PFSK-1 (cell line): ENCODE measurements around the gene SELENOK.

Experiments used
- FOXP2 ChIP-seq: optimal IDR thresholded peaks from 2 replicates; pipeline ENCODE3; 2011; ENCODE audit warnings: borderline replicate concordance, control low read depth, inconsistent platforms; ENCODE audit not compliant: insufficient read depth; ENCODE audit errors: extremely low read length, extremely low read depth
- POLR2AphosphoS5 ChIP-seq: IDR thresholded peaks from 2 replicates; pipeline ENCODE4 v1.6.1; 2012; ENCODE audit warnings: low read depth, mild to moderate bottlenecking, control low read depth, low read length, moderate library complexity
- REST ChIP-seq, 2 experiments: IDR thresholded peaks; 2 replicates each; pipeline versions ENCODE4 v1.6.1 to v1.8.0; 2011 to 2012; ENCODE audit warnings: low read depth in 2 of 2, low read length in 2 of 2, control low read depth in 1 of 2, inconsistent platforms in 1 of 2, mild to moderate bottlenecking in 1 of 2, moderate library complexity in 1 of 2; ENCODE audit not compliant: insufficient read depth in 1 of 2
- SIN3A ChIP-seq: IDR thresholded peaks from 2 replicates; pipeline ENCODE4 v1.6.1; 2012; ENCODE audit warnings: mild to moderate bottlenecking, low read length, moderate library complexity, borderline replicate concordance; ENCODE audit not compliant: insufficient read depth
- TAF1 ChIP-seq: IDR thresholded peaks from 2 replicates; pipeline ENCODE4 v1.6.1; 2012; ENCODE audit warnings: low read length, control low read depth, borderline replicate concordance; ENCODE audit not compliant: insufficient read depth

Gene SELENOK

GRCh38 chr3:53919741-53920140 is 28.1 kb upstream of the SELENOK start:
- TF ChIP-seq POLR2AphosphoS5 (no peak), TAF1 (no peak), REST (IDR thresholded peaks at IDR 0.05; ENCODE audit: insufficient read depth in 1 of 2, low read depth in 2 of 2, low read length in 2 of 2) (no peak), SIN3A (no peak), FOXP2 (no peak)

- no peak for TF ChIP-seq SIN3A
- TF ChIP-seq POLR2AphosphoS5: no peak
Observed at GRCh38 chr3:53913401-53913800, 21.7 kb upstream of the SELENOK start.

DNA sequence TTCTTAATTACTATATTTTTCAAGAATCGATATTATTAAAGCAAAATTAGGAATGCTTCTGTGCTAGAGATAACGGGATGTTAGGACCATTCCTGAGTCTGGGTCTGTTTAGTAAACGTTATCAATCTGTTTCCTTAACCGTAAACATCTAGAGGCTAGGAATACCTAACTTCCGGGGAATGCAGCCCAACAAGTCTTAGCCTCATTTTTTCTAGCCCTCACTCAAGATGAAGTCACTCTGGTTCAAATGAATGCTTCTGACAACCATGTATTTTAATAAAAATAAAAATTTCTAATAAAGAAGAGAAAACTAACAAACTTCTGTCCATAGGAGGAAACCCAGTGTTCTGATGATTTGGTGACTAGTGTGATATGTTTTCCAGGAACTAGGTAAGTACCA is 11.1 kb upstream of the SELENOK start:
- TF ChIP-seq TAF1 (no peak), SIN3A (no peak), POLR2AphosphoS5 (no peak), FOXP2 (no peak), REST (IDR thresholded peaks at IDR 0.05; ENCODE audit: insufficient read depth in 1 of 2, low read depth in 2 of 2, low read length in 2 of 2) (no peak)

- TF ChIP-seq SIN3A: no peak
- TF ChIP-seq REST (IDR thresholded peaks at IDR 0.05; ENCODE audit: insufficient read depth in 1 of 2, low read depth in 2 of 2, low read length in 2 of 2): no peak
- TF ChIP-seq POLR2AphosphoS5: no peak
- TF ChIP-seq TAF1: no peak
- TF ChIP-seq FOXP2: no peak
Observed at GRCh38 chr3:53902067-53902466, 10.4 kb upstream of the SELENOK start.

DNA sequence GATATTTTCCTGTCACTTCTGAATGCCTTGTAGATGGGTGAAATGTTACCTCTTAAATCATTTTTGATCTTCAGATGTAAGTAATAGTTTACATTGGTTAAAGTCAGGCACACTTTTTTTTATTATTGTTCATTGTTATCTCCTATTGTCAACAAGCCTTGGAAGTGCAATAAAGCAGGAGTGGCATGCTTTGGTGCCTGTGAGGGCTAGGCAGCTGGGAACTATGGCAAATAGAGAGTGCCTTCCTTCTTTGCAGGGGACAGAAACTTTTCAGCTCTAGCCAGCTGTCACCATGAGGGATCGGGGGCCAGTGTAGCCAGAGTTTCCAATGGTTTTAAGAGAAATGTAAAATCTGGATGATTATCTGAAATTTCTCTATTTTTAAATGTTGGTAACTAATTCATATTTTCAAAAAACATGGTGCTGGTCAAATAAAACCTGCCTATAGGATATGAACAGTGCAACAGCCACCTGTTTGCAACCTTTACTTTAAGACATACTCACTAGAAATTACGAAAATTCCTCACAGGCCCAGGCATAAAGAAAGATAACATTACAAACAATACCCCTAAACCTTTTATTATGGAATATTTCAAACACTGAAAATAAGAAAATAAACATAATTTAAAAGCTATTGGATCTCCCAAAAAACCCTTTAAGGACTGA is 9.1 kb upstream of the SELENOK start:
- TF ChIP-seq POLR2AphosphoS5 (no peak), SIN3A (no peak), TAF1 (no peak), FOXP2 (no peak), REST (IDR thresholded peaks at IDR 0.05; ENCODE audit: insufficient read depth in 1 of 2, low read depth in 2 of 2, low read length in 2 of 2) (no peak)
